GM21390 (cell line): ENCODE results near the gene HOMER3.
"Not testable (repeated sequence)": the region's sequence is repeated elsewhere in the genome, so short reads cannot be mapped to it uniquely, and the experiment has no call there.

ENCODE experiments used
- ATAC-seq: cut with Tn5 transposase; IDR thresholded peaks from one replicate; pipeline ENCODE4 v1.9.1; 2021; ENCODE audit not compliant: unreplicated experiment

The HOMER3 gene

DNA sequence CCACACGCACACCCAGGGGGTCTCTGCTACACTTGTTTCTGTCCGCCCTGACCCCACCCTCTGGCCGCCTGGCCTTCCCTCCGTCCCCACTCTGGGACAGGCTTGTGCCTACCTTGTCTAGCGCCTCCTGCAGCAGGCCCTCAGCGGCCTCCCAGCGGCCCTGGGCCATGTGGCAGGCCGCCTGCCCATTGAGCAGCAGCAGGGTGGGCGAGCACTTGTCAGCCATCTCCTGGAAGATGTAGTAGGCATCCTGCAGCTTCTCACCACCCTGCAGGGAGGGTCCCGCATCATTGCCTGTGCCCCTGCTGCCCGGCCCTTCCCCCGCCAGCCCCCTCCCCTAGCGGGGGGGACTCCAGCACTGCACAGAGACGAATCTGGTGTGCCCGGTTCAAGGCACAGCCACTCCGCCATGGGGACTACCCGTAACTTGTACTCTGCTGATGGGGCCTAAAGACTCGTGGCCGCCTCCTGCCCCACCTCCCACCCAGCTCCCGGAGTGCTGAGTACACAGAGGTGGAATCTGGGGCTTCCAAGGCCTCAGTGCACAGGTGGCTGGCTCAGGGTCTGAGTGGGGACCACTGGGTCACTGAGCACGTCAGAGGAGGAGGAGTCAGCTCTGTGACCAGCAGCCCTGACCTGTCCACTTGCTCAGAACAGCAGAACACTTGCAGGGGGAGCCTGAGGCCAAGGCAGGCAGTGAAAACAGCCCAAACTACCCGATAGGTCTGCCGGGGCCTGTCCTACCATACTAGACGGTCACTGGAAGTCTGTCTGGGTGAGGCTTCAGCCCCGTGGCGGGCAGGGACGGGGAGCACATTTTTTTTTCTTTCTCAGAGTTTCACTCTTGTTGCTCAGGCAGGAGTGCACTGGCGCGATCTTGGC lies 37.6 kb downstream of the HOMER3 start:
- ATAC-seq, result no peak

DNA sequence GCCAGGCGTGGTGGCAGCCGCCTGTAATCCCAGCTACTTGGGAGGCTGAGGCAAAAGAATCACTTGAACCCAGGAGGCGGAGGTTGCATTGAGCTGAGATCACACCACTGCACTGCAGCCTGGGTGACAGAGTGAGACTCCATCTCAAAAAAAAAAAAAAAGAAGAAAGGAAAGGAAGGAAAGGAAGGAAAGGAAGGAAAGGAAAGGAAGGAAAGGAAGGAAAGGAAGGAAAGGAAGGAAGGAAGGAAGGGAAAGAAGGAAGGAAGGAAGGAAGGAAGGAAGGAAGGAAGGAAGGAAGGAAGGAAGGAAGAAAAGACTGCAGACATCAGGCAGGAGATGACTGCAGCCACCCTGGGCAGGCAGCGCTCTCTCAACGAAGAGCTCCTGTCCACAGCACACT lies 38.5 kb downstream of the HOMER3 start:
- ATAC-seq, result not testable (repeated sequence)

DNA sequence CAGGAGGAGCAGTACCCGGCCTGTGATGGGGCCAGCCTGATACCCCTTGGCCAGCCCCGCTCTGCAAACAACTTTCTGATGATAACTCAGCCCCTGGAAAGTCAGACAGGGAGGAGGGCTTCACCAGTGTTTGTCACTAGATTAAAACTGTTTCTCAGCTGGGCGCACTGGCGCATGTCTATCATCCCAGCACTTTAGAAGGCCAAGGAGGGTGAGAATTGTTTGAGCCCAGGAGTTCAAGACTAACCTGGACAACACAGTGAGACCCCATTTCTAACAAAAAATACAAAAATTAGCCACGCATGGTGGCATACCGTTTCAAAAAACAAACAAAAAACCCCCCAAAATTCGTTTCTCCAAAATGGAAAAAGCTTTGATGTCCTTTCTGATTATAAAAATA lies 39.5 kb downstream of the HOMER3 start:
- no peak for ATAC-seq

DNA sequence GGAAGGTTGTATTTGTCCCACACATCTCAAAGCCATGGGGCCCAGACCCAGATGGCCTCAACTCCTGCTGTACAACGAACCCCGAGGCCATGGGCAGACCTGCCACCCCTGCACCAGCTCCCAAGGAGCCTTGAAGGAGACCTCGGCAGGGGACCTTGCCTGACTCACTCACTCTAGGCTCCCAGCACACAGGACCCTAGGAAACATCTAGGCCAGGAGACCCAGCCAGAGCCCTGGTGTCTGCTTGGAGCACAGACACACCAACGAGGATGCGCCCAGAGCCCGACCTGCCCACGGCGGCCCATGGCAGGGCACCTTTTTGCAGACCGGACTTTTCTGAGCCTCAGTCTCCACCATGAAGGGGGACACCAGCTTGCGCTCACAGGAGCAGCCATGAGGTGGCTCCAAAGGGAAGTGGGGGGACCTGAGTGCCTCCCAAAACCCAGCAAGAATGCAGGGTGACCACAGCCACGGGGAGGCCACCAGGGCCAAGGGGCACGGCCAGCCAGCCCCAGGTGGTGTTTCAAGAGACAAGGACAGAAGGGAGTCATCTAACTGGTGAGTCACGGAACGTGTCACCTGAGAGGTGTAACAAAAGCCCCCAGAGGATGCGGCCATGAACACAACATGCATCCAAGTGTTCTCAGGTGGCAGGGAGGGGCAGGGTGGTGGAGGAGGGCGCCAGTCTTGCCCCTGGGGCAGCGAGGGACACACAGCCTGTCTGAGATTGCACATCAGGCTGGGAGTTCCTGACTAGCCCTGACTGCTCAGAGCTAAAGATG lies 40.1 kb downstream of the HOMER3 start:
- no peak for ATAC-seq

DNA sequence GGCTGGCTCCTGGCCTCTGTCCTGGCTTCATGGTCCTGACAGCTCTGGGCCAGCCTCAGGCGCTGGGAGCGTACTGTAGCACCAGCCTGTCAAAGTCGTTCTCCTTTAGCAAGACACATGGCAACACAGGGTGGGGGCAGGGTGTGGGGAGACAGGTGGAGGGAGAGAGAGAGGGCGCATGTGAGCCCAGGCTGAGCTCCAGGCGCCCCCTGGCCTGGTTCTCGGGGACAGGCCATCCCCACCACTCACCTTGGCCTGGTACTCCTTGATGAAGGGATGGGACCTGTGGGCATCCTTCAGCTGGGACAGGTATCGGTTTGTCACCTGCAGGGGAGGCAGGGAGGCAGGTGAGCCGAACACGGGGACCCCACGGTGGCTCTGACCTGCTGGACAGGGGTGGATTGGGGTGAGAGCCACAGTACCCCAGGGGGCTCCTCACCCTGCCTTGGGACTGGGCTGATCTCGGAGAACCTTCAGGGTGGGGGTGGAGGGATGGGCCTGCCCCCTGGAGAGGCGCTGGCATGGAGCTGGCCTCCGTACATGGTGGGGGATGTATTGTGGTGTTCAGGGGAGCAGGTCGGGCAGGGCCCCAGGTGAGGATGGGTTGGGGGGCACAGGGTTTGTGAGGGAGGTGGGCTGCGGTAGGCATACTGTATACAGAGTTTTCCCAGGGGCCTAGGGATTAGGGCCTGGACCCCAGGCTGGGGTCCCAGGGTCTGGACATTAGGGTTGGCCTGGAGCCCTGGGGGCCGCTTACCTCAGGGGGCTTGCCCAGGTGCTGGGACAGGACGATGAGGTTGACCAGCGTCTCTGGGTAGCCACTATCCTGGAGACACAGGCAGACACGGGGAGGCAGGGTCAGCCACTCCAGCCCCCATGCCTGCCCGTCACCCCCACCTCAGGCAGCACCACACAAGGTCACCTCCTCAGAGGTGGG lies 41.1 kb downstream of the HOMER3 start:
- no peak for ATAC-seq

DNA sequence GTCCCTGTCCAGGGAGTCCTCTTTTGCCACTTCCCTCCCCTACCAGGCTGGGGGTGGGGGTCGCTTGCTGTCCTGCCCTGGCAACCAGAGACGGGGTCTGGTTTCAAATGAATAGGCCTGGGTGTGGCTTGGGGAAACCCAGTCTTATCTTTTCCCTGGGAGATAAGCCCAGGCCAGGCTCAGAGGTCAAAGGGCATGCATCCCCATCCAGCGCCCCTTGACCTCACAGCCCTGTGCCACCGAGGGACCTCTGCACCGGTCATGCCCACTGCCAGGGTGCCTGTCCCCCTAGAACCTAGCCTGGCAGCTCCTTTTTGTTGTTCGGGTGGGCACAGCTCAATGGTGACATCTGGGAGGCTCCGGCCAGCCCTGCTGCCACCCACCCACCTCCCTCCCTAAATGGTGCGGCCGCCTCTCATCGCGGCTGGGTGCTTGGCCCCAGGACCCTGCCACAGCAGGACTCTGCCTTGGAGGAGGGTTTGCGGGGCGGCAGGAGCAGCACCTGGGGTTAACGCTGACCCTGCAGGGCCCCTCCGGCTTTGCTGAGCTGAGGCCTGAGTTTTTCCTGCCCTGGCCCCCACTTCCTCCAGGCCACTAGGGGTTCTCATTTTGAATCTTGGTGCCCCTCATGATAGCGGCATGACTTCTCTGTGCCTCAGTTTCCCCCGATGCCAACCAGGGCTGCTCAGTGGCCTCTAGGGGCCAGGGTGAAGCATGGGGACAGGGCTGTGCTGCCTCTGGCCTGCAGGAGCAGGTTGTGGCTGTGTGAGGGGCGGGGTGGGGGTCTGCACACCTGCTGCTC lies 42.2 kb downstream of the HOMER3 start:
- no peak for ATAC-seq

DNA sequence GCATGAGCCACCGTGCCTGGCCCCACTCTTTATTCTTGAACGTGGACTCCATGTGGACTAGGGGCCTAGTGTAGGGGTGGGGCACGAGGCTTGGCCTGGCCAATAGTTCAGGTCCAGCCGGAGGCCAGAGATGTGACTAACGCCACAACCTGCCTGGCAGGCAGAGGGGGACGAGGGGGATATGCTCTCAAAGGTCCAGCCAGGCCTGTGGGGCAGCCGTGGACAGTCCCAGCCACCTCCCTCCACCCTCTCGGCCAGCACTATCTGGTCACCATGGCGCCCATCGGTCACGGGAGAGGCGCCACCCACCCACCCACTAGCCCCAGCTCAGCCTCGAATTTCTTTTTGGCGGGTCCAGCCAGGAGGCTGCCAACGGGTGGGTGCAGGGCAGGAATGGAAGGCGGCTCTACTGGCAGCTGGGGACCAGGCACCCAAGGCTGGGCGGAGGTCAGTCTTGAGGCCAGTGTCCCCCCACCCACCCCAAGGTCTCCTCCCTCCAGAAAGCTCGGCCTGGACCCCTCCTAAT lies 42.9 kb downstream of the HOMER3 start:
- ATAC-seq, result no peak

DNA sequence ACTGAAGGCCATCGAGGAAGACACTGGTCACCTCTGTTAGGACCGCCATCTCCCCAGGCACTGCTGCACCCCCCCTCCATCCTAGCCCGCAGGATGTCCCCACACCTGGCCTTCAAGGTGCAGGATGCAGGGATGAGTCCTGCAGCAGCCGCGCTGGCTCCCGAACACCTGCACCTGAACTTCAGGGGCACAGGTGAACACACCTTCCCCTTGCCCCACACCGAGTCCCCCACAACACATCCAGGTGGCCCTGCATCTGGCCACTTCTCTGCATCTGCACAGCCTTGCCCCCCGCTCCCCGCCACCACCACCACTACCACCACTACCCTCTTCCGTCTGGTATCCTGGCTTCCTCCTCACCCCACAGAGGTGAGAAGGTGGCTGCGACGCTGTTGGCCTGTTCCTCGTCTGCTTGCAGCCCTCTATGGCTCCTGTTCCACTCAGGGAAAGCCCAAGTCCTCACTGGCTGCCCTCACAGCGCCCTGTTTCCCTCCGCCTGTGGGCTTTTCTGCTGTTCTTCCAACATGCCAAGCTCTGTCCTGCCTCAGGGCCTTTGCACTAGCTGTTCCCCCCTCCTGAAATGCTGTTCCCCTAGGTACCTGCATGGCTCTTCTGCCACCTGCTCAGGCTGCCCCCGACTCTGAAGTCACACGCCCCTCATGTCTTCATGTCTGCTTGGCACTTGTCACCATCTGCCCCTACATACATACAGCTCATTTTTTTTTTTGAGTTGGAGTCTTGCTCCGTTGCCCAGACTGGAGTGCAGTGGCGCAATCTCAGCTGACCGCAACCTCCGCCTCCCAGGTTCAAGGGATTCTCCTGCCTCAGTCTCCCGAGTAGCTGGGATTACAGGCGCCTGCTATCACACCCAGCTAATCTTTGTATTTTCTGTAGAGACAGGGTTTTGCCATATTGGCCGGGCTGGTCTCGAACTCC lies 43.7 kb downstream of the HOMER3 start:
- ATAC-seq, result no peak

DNA sequence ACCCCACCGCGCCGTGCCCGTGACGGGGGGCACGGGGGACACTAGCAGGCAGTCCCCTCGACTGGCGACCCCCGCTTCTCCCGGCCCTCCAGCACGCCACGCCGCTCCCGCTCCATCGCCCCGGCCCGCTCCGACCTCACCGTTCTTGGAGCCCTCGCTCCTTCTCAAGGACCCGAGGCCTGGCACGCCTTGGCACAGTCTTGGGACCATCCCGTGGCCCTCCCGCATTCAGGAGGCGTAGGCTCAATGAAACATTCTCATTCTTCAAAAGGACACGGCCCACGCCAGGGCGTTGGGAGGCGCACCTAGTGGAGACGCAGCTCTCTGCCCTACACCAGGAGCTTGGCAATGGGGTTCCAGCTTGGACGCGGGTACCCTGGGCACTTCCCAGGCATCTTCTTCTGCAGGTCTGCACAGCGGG lies 44.6 kb downstream of the HOMER3 start:
- ATAC-seq, result no peak

DNA sequence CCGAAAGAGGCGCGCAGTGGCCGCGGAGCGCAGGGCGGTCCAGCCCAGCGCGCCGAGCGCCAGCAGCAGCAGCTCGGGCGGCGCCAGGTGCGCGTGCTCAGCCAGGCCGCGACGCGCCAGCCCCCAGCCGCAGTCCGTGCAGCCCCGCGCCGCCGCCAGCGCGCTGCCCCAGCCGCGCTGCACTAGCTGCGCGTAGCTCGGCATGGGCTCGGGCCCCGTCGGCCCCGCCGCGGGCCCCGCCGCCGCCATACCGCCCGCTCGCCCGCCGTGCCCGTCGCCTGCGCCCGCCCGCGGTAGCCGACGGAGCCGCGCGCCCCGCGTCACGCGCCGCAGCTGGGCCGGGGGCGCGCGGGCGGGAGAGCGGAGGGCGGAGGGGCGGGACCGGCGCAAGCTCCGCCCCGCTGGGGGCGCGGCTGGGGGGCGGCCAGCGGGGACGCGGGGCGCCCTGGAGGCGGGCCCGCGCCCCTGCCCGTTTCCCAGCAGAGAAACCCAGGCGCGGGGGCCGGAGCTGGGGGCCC lies 45.1 kb downstream of the HOMER3 start, which contains the start of gene CERS1:
TSS of gene CERS1 (minus strand) at position 335 of the 518 bp plus-strand sequence. CDS start at position 249, 86 bp downstream.
- ATAC-seq, result no peak

DNA sequence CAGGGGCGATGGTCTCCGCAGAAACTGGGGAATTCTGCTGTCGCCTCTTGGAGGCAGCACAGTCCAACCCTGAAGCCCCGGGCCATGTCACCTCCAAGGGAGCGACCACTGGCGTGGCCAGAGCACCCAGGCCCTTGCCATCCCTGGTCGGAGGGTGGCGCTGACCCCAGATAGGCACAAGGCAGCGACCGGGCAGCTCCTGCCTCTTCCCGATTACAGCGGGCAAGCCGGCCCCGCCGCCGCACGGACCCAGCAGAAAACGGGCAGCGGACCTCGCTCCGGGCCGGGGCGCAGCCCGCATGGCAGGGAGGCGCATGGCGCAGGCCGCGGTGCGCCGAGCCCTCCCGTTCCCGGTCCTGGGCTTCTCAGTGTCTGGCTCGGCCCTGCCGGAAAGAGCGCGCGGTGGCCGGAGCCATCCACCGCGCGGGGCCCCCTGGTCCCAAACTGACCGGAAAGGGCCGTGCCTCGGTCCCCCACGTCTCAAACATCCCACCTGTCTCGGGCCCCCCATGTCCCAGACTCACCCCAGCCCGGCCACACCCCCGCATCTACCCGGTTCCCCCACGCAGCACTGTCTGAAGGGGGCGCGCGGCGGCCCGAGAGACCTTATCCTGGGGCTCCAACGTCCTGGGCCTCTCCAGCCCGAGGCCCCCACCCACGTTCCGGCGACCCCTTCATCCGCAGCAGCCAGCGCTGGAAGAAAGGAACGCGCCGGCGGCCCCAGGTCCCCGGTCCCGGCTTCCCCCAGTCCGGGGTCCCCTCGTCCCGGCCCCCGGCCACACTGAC lies 45.8 kb downstream of the HOMER3 start:
- no peak for ATAC-seq

DNA sequence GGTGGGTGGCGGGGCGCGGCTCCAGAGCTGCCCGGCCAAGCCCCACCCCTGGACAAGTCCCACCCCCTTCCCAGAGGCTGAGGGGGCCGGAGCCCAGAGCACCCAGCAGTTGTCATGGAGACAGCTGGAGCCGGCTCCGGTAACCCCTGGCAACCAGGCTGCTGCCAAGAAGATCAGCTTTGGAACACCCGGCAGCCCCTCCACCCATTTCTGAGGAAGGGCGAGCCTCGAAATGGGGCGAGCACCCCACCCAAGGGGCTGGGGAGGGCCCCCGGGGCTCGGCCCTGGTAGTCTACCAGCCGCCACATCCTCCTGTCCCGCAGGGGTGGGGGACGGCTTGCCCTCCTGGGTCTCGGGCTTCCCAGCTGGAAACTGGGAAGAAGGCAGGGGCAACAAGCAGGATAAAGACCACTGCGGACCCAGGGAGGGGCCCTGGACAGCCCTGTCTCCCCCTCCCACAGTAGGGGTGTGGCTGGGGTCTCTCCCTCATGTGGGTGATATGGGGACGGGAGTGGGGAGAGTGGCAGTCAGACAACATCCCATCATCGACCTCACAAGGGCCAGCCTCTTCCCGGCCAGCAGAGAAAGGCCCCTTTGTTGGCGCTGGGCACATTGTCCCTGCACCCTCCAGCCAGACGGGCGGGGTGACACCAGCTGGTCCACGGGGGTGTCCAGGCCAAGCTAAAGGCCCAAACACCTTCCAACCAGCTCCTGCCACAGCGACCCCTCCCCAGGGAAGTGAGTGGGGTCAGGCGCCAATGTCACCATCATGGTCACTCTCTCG lies 46.6 kb downstream of the HOMER3 start:
- ATAC-seq, result no peak

DNA sequence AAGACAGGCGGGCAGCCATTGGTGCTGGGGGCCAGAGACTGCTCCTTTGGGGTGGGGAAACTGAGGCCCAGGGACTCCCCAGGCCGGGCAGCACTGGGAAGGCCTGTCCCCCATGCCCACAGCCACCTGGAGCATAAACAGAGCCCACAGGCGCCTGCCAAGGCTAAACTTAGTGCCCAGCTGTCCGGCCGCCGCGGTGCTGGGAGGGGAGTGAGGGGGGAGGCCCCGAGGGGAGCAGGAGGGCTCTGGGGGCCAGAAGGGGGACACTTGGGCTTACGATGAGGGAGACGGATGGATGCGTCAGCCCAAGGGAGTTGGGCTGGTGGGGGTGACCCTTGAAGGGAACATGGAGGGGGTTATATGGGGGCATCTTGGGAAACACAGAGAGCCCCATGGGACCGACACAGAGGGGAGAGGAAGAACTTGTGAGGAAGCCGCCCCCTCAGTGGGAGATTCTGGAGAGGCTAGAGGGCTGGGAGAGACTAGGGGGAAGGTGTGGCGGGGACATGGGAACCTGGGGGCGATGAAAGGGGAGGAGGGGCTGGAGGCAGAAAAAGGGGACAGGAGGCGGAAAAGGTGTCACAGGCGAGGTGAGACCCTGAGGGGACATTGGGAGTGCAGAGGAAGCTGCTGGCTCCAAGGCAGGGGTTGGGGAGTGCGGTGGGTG lies 47.3 kb downstream of the HOMER3 start:
- no peak for ATAC-seq

DNA sequence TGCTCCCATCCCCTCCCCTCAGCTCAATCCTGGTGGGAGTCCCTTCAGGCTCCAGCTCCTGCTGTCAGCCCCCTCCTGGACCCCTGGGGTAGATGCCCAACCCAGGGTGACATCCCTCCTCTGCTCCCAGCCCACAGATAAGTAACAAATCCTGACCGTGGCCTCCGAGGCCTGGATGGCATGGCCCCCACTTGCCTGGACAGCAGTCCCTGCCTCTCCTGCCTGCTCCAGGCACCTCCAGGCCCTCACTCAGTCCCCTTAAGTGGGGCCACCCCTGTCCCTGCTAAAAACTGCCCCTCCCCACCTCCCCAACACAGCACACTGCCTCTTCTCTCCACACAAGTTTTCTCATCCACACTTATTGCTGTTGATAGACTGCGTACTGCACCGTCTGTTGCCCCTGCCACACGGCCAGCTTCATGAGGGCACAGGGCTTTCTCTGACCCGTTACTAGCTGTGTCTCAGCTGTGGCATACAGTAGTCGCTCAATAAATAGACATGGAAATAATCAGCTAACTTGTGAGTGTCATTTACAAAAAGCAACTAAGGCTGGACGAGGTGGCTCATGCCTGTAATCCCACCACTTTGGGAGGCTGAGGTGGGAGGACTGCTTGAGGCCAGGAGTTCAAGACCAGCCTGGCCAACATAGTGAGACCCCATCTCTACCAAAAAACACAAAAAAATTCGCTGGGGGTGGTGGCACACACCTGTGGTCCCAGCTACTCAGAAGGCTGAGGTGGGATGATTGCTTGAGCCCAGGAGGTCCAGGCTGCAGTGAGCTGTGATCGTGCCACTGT lies 50.9 kb downstream of the HOMER3 start:
- ATAC-seq, result no peak

DNA sequence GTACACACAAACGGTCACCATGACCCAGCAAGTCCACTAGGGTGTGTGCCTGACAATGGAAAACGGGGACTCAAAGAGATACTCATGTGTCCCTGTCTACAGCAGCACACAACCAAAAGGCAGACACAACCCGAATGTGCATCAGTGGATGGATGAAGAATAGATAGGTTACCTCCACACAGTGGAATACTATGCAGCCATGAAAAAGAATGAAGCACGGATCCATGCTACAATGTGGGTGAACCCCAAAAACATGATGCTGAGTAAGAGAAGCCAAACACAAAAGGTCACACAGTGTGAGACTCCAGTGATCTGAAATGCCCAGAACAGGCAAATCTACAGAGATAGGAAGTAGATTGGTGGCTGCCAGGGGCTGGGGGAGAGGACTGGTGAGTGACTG lies 54.0 kb downstream of the HOMER3 start:
- ATAC-seq, result no peak
